NT2/D1 (cell line): ENCODE results near the gene MARCHF6.

ENCODE experiments used
- SUZ12 ChIP-seq: IDR thresholded peaks from 2 replicates; pipeline ENCODE4 v1.6.1; 2011; ENCODE audit not compliant: insufficient read length, insufficient read depth; ENCODE audit errors: extremely low read depth
- YY1 ChIP-seq: IDR thresholded peaks from 2 replicates; pipeline ENCODE4 v1.6.1; 2011; ENCODE audit not compliant: insufficient read length, insufficient read depth
- ZNF274 ChIP-seq: IDR thresholded peaks from 2 replicates; pipeline ENCODE4 v1.6.1; 2011; ENCODE audit warnings: mild to moderate bottlenecking, low read depth, low read length

DNA sequence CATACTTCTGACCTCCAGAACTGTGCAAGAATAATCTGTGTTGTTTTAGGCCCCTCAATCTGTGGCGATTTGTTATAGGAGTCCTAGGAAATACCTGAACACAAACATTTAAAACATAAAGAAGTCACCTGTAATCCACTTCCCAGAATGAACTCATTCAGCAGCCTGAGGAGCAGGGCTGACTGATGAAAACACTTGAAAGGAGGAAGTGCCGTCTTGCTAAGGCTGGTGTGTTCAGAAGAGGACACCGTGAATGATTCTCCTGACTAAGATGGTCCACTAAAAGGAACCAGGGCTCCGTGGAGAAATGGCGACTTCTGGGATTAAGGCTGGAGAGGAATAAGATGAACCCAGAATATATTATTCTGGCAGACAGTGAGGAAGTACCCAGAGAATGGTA lies 18.7 kb upstream of the MARCHF6 start:
- TF ChIP-seq SUZ12 (no peak), YY1 (no peak), ZNF274 (no peak)
